Measurements from ENCODE around the gene COX15.
"Not testable (repeated sequence)": the region's sequence is repeated elsewhere in the genome, so short reads cannot be mapped to it uniquely, and the experiment has no call there.

DNA sequence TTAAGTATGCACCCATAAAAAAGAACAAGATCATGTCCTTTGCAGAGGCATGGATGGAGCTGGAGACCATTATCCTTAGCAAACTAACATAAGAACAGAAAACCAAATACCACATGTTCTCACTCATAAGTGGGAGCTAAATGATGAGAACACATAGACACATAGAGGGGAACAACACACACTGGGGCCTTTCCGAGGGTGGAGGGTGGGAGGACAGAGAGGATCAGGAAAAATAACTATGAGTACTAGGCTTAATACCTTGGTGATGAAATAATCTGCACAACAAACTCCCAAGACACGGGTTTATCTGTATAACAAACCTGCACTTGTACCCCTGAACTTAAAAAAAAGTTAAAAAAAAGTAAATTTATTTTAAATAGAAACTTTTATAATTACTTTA is 14.2 kb upstream of the COX15 start:
- TF ChIP-seq, protein P1, sequence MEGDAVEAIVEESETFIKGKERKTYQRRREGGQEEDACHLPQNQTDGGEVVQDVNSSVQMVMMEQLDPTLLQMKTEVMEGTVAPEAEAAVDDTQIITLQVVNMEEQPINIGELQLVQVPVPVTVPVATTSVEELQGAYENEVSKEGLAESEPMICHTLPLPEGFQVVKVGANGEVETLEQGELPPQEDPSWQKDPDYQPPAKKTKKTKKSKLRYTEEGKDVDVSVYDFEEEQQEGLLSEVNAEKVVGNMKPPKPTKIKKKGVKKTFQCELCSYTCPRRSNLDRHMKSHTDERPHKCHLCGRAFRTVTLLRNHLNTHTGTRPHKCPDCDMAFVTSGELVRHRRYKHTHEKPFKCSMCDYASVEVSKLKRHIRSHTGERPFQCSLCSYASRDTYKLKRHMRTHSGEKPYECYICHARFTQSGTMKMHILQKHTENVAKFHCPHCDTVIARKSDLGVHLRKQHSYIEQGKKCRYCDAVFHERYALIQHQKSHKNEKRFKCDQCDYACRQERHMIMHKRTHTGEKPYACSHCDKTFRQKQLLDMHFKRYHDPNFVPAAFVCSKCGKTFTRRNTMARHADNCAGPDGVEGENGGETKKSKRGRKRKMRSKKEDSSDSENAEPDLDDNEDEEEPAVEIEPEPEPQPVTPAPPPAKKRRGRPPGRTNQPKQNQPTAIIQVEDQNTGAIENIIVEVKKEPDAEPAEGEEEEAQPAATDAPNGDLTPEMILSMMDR (IDR thresholded peaks at IDR 0.05) = not testable (repeated sequence)
- not testable (repeated sequence) for TF ChIP-seq POLR2A (IDR thresholded peaks at IDR 0.05)
